CD1c-positive myeloid dendritic cell (primary cell): ENCODE data around the gene THADA.
A peak's percentile ranks its signal among the peaks of the same experiment; 100 is the strongest.
"Not testable (repeated sequence)": the region's sequence is repeated elsewhere in the genome, so short reads cannot be mapped to it uniquely, and the experiment has no call there.

ENCODE experiments used
- DNase-seq: peaks from one replicate; pipeline ENCODE4 v3.0.0-alpha.2; 2016; ENCODE audit errors: extremely low spot score

The THADA gene

DNA sequence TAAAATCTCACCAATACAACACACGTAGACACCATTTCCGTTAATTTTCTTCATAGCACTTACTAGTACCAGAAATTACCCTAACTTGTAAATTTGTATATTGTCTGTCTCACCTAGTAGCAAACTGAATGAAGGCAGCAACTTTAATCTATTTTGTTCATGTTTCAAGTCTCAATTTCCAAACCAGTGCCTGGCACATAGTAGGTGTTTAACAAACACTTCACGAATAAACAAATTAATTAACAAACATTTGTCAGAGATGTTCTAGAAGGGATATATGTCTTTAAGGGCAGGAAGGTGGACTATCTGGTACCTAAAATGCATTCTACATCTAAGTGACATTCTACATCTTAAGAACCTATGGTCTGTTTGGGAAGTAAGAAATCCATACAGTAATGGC, 963 bp downstream of the THADA start:
- DNase-seq, result no peak

- DNase-seq, result no peak
Measured at GRCh38 chr2:43593254-43593653, 2.6 kb downstream of the THADA start.

DNA sequence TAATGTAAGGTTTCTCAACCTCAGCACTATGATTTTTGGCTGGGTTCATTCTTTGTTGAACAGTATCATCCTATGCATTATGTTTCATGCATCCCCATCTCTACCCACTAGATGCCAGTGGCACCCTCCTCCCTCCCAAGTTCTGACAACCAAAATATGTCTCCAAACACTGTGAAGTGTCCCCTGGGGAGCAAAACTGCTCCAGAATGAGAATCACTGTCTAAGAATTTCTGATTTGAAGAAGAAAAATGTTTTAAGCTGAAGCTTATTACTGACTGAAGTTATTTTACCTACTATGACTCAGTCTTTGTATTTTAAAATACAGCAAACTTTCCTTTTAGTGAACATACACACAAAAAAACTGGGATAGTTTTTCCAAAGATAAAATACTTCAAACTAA, 3.4 kb downstream of the THADA start:
- DNase-seq, result no peak

GRCh38 chr2:43585708-43586107, 10.1 kb downstream of the THADA start:
- no peak for DNase-seq

- no peak for DNase-seq
Measured at GRCh38 chr2:43579275-43579981, 16.4 kb downstream of the THADA start.

GRCh38 chr2:43576981-43577892, 18.6 kb downstream of the THADA start:
- DNase-seq, result peak; percentile 55

DNA sequence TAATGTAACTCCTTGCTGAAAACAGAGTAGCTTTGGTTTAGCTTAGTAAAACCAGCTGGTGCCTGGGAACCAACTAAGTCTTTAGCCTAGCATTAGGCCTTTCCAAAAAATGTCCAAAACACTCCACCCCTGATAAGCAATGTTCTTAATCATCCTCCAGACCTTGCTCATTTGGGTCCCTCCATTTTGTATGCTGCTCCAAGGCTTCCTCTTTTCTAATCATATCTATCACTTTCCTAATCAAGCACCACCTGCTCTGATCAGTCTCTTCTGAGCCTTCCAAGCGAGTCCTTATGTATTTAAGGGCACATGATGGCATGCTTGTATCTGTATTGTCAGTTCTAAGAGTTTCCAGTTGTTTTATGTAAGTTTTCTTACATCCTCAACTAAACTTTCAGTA, 23.6 kb downstream of the THADA start:
- DNase-seq, result no peak

DNA sequence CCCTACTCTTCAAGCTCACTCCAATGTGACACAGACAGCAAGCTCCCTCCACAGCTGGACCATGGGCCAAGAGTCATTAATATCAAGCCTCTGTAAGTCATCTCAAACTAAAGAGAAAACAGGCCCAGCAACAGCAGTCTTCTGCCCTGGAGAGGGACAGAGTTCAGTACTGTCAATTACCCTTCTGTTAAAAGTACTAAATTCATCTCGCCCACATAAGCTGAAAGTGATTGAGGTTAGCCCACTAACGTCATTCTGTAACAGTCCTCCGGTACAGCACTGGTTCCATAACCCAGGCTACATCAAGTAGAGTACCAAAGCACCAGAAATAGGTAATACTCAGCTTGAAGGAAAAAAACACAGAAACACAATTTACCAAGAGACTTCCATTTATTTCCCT, 25.9 kb downstream of the THADA start:
- no peak for DNase-seq

GRCh38 chr2:43568228-43568627, 27.6 kb downstream of the THADA start:
- DNase-seq, result no peak

GRCh38 chr2:43566461-43566729, 29.4 kb downstream of the THADA start:
- DNase-seq, result no peak

GRCh38 chr2:43563679-43564078, 32.2 kb downstream of the THADA start:
- DNase-seq, result no peak

DNA sequence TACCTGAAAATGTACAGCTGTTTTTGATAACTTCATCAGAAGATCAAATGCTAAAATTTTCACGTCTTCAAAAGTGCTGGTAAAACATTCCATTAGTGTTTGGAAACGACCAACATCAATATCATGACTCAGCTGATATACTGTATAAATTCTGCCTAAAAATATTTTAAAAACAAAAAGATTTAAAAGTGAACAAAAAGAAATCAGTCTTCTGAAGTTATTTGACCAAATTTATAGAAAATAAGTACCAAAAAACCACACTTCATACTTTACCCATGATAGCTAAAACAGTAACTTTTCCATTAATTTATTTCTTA, 35.6 kb downstream of the THADA start:
- DNase-seq, result no peak

- no peak for DNase-seq
Measured at GRCh38 chr2:43559391-43560230, 36.2 kb downstream of the THADA start.

GRCh38 chr2:43557196-43557595, 38.6 kb downstream of the THADA start:
- no peak for DNase-seq

DNA sequence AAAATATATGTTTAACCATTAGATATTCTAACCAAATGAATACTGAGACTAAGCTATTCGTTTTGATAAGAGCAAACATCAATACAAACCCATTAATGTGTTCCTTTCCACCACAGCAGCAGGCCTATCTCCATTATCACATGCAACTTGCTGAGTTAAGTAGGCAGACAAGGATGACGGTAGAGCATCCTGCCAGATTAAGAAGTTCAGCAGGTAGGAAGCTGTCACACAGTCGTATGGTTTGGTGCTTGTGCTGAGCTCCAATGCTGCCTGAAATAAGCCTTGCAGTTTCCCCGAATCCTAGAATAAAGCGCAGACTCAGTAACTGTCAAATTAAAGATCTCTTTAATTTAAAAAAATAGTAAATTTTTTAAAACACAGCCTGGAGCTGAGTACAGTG, 39.6 kb downstream of the THADA start:
- no peak for DNase-seq

DNA sequence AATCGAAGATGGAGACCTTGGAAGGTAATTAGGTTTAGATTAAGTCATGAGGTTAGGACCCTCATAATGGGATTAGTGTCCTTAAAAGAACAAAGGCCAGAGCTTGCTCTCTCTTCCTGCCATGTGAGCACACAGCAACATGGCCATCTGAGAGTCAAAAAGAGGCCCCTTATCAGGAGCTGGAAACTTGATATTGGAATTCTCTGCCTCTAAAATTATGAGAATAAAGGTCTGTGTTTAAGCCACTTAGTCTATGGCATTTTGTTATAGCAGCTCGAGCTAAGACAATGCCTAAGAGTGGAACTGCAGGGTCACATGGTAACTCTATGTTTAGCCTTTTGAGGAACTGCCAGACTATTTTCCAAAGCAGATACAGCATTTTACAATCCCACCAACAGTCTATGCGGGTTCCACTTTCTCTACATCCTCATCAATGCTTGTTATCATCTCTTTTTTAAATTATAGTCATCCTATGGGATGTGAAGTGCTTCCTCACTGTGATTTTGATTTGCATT, 42.4 kb downstream of the THADA start:
- no peak for DNase-seq

GRCh38 chr2:43551990-43552389, 43.8 kb downstream of the THADA start:
- no peak for DNase-seq

- not testable (repeated sequence) for DNase-seq
Measured at GRCh38 chr2:43548381-43548780, 47.5 kb downstream of the THADA start.

- DNase-seq, result peak; percentile 72
Measured at GRCh38 chr2:43542285-43542933, 53.4 kb downstream of the THADA start.

DNA sequence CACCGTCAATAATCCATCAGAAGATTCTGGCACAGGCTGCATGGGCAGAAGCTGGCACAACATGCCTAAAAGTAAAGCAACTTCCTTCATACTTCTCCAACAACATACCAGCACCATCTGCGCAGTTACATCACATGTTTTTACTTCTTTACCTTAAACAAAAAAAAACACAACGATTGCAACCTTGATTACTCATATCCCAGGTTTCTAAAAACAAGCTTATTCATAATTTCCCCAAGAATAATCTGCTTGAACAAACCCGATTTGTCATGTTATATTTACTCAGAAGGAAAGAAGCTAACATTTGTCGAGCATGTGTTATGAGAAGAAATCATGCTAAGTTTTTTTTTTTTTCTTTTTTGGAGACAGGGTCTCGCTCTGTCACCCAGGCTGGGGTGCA, 54.7 kb downstream of the THADA start:
- DNase-seq, result peak; percentile 3

DNA sequence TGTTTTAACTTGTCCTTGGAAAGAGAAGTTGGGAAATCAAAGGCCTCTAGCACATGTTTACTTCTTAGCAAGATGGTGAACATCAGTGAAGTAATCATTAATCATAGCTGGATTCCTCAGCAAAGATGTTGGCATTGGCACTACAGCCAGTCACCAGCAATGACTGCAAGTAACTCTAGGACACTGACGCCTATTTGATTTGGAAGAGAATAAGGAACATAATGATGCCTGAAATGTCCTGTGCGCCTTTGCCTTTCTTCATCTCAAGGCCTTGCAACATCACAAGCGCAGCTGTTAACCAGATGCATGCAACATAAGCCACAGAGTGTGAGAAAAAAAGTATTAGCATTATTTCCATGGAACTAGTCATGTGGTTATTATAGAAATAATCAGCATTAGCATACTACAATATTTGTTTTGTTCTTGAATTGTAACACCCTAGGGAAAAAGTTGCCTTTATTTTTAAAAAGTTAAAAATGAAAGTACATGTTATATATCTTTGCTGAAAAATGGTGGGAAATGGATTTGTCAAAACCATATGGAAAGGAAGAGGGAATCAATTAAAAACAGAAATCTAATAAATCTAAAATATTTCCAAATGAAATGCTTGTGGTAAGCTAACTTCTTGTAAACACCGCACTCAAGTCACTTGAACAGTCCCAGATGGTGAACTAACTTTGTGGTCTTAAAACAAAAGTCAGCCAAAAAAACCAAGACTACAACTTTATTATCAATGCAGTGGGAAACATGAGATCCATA, 55.6 kb downstream of the THADA start:
- DNase-seq, result peak; percentile 85
